K562 (cell line): ENCODE measurements around the gene TMC8. TPM values are rescaled to one million over a fixed set of nuclear protein-coding genes. Genes with fewer than 3 reads are reported as not detected.
"Not testable (repeated sequence)": the region's sequence is repeated elsewhere in the genome, so short reads cannot be mapped to it uniquely, and the experiment has no call there.

ENCODE experiments used
- ATAC-seq: fragments of 200-7000 bp; cut with Tn5 transposase; 3 replicates; pipeline ENCODE4 v1.9.1; 2020; ENCODE audit warnings: moderate library complexity
- BruUV-seq: library from RNA; stranded (reverse); fragments of 400-500 nt; replicated peaks from 2 replicates; lab custom pipeline; 2021; lab: Mats Ljungman, UMichigan
- CTCF ChIA-PET: fragments of 300-600 bp; formaldehyde crosslinking; extraction: SDS; loops from one replicate; lab custom pipeline; 2021; ENCODE audit warnings: low intra/inter-chr PET ratio; lab: Yijun Ruan, JAX
- POLR2A ChIA-PET: fragments of 300-600, 350-650 bp; sonication (Branson Sonifier 250); formaldehyde crosslinking; extraction: SDS; loops from one replicate; lab custom pipeline; 2021; ENCODE audit warnings: antibody characterized with exemption, inconsistent platforms; lab: Yijun Ruan, JAX
- DNase-seq, 4 experiments: peaks; one replicate each; pipeline versions ENCODE4 v3.0.0 to v3.0.0-alpha.2; 2011 to 2018; ENCODE audit warnings: low spot score in 3 of 4, mixed read lengths in 3 of 4; ENCODE audit errors: extremely low read depth in 1 of 4
- FAIRE-seq: peaks from 2 replicates; lab custom pipeline; 2011; peaks lifted over from hg19 to GRCh38; lab: Jason Lieb, UNC
- H2AFZ ChIP-seq: 2 replicates; pipeline ENCODE4 v1.6.0; 2011; ENCODE audit warnings: low read depth, low read length, control low read depth, inconsistent platforms
- H3K27ac ChIP-seq: fragments of 200-600 bp; 3 replicates; pipeline ENCODE4 v1.8.0; 2011; ENCODE audit warnings: low read depth, mild to moderate bottlenecking, control low read depth, inconsistent platforms, low read length, moderate library complexity, mixed read lengths; ENCODE audit errors: extremely low read depth
- H3K27me3 ChIP-seq, 2 experiments: fragments of 300-600 bp in 1 of 2; 2 replicates in 1 of 2; 3 replicates in 1 of 2; pipeline versions ENCODE4 v1.6.0 to v1.8.0; 2011; ENCODE audit warnings: inconsistent platforms in 2 of 2, low read length in 2 of 2, mild to moderate bottlenecking in 1 of 2, mixed read lengths in 1 of 2, moderate library complexity in 1 of 2; ENCODE audit not compliant: control insufficient read depth in 2 of 2, insufficient read depth in 2 of 2
- H3K36me3 ChIP-seq: fragments of 300-600 bp; 3 replicates; pipeline ENCODE4 v1.8.0; 2011; ENCODE audit warnings: mild to moderate bottlenecking, low read length, inconsistent platforms; ENCODE audit not compliant: control insufficient read depth, insufficient read depth
- H3K4me1 ChIP-seq, 2 experiments: fragments of 200-600 bp in 1 of 2; replicated peaks in 1 of 2; 2 replicates in 1 of 2; 3 replicates in 1 of 2; pipeline versions ENCODE4 v1.5.1 to v1.8.0; 2011; ENCODE audit warnings: inconsistent platforms in 2 of 2, low read length in 2 of 2, mild to moderate bottlenecking in 1 of 2, mixed read lengths in 1 of 2, moderate library complexity in 1 of 2; ENCODE audit not compliant: control insufficient read depth in 2 of 2, insufficient read depth in 2 of 2
- H3K4me2 ChIP-seq: 2 replicates; pipeline ENCODE4 v1.6.1; 2011; ENCODE audit warnings: low read length, control low read depth, inconsistent platforms, mixed read lengths; ENCODE audit not compliant: insufficient read depth
- H3K4me3 ChIP-seq: fragments of 200-600 bp; sonication (generic), shearing (Covaris generic); 2 replicates; pipeline ENCODE4 v1.5.1; 2016; ENCODE audit warnings: control low read depth, inconsistent platforms
- H3K79me2 ChIP-seq: fragments of 200-600 bp; 3 replicates; pipeline ENCODE4 v1.8.0; 2011; ENCODE audit warnings: low read length, inconsistent platforms; ENCODE audit not compliant: control insufficient read depth, insufficient read depth
- H3K9ac ChIP-seq, 2 experiments: 2 replicates each; pipeline versions ENCODE4 v1.6.0 to v1.6.1; 2011; ENCODE audit warnings: low read depth in 2 of 2, low read length in 2 of 2, control low read depth in 1 of 2, inconsistent platforms in 1 of 2, mild to moderate bottlenecking in 1 of 2, mixed read lengths in 1 of 2; ENCODE audit not compliant: insufficient read depth in 1 of 2
- H3K9me1 ChIP-seq: one replicate; pipeline ENCODE4 v1.6.0; 2011; ENCODE audit warnings: inconsistent platforms, mild to moderate bottlenecking, low read length, moderate library complexity; ENCODE audit not compliant: control insufficient read depth, insufficient read depth
- H3K9me3 ChIP-seq: replicated peaks from 2 replicates; pipeline ENCODE4 v1.5.1; 2011; ENCODE audit warnings: low read depth, low read length, inconsistent platforms; ENCODE audit not compliant: control insufficient read depth, insufficient read depth
- H4K20me1 ChIP-seq: replicated peaks from 2 replicates; pipeline ENCODE4 v1.6.1; 2011; ENCODE audit warnings: low read length, inconsistent platforms, mixed read lengths; ENCODE audit not compliant: control insufficient read depth, insufficient read depth
- ATF1 ChIP-seq, 2 experiments: fragments of 450-650 bp in 1 of 2; IDR thresholded peaks; 2 replicates each; pipeline ENCODE4 v1.6.1; 2016; ENCODE audit warnings: missing compliant biosample characterization in 1 of 2, missing genetic modification characterization in 1 of 2
- CC2D1A ChIP-seq: fragments of 450-650 bp; IDR thresholded peaks from 2 replicates; pipeline ENCODE4 v1.6.1; 2017; ENCODE audit warnings: mild to moderate bottlenecking
- KDM5B ChIP-seq: fragments of 200-600 bp; sonication (generic); IDR thresholded peaks from 2 replicates; pipeline ENCODE4 v1.6.1; 2012; ENCODE audit warnings: low read depth, mild to moderate bottlenecking, moderate library complexity, low read length, control low read depth, inconsistent platforms; ENCODE audit not compliant: insufficient replicate concordance
- NR2F6 ChIP-seq: fragments of 450-650 bp; formaldehyde crosslinking; IDR thresholded peaks from 2 replicates; pipeline ENCODE4 v1.4.0; 2020; ENCODE audit warnings: mild to moderate bottlenecking
- SMARCA4 ChIP-seq: fragments of 450-650 bp; IDR thresholded peaks from 2 replicates; pipeline ENCODE4 v1.6.1; 2016
- SMARCA5 ChIP-seq: fragments of 450-650 bp; IDR thresholded peaks from 2 replicates; pipeline ENCODE4 v1.6.1; 2016
- WGBS: fragments of 100-300 bp; shearing (Covaris generic); methylation state at CpG from one replicate; pipeline ENCODE4 v1.1.6; 2016; ENCODE audit warnings: low coverage, mixed read lengths; ENCODE audit not compliant: insufficient coverage; ENCODE audit errors: missing lambda C conversion rate; 5-methylcytosine and 5-hydroxymethylcytosine counted together
- in situ Hi-C: fragments of 300-500 bp; cut with MboI; formaldehyde crosslinking; loops from 4 replicates; pipeline ENCODE4 v1.15.0; 2018; ENCODE audit warnings: inconsistent platforms, mixed read lengths
- intact Hi-C: fragments of 100-400 bp; cut with micrococcal nuclease; formaldehyde crosslinking; loops from 2 replicates; pipeline ENCODE4 v1.14.2; 2022
- polyA plus RNA-seq, 8 experiments: library from polyadenylated mRNA; depleted of rRNA in 4 of 8; stranded (reverse) in 5 of 8; unstranded in 3 of 8; fragments of >200 nt; fragmentation: Nextera tagmentation in 2 of 8; fragmentation: Illumina TruSeq in 1 of 8; extraction: Ambion mirVana in 2 of 8; extraction: Trizol in 1 of 8; gene quantifications; 2 replicates each; pipeline versions ENCODE4 v1.2.1 to v1.2.3, GENCODE V29; 2011 to 2014; ENCODE audit warnings: inconsistent platforms in 1 of 8, missing spikeins in 1 of 8
- total RNA-seq, 7 experiments: library from RNA; depleted of rRNA in 6 of 7; stranded (reverse); fragments of >200 nt in 6 of 7; fragmentation: Illumina TruSeq in 2 of 7; extraction: Trizol in 2 of 7; gene quantifications; 2 replicates each; pipeline versions ENCODE4 v1.2.1 to v1.2.3, GENCODE V29; 2011 to 2021; ENCODE audit warnings: low replicate concordance in 1 of 7
- TF ChIP-seq, protein P1 (sequence below): fragments of 450-650 bp; IDR thresholded peaks from 2 replicates; pipeline ENCODE4 v1.6.1; 2016; ENCODE audit warnings: borderline replicate concordance
- TF ChIP-seq, protein P2 (sequence below): fragments of 450-650 bp; IDR thresholded peaks from 2 replicates; pipeline ENCODE4 v1.6.1; 2016; ENCODE audit warnings: mild to moderate bottlenecking, moderate library complexity

The TMC8 gene
- total and polyA plus RNA-seq, 9 of the 15 experiments (the other 6 are each of a cell fraction or from before 2014, with no cell fraction given) = 0.13 to 10.9 (median 2.8) TPM

- Histone ChIP-seq H2AFZ (peak overlapping the region; percentile 76), H3K79me2 (peaks cover 12% of the 10 kb centered on the region; the same call in 2 of the 3 replicates), H3K4me1 (peaks cover 72 to 99% of the 10 kb centered on the region in 2 experiments), H3K9ac (peak overlapping the region; percentile 55 to 87; a peak in 2 of 4 replicates), H3K27ac (peak overlapping the region; percentile 79), H3K4me2 (peak overlapping the region; percentile 80)
- ATAC-seq; H3K4me3 ChIP-seq; BruUV-seq; H3K9me3 ChIP-seq; H4K20me1 ChIP-seq; H3K27me3 ChIP-seq; H3K9me1 ChIP-seq; FAIRE-seq; DNase-seq; H3K36me3 ChIP-seq; in situ Hi-C loops; CTCF ChIA-PET; TF ChIP-seq ATF1 (CRISPR knock-in tag; IDR thresholded peaks at IDR 0.05): not testable (repeated sequence)
- WGBS = 20% methylated on average over 11 of the region's 12 CpGs
- intact Hi-C loops = loop anchor here (1.0 to 5.0 kb wide), 3 partner anchors 12 to 47 kb away; partner anchors contain the start of genes AFMID, TK1 and TMC6
- POLR2A ChIA-PET = interaction anchor here (0.6 to 3.3 kb wide), 7 partner anchors 10 to 106 kb away, joined by 3 to 23 read pairs (median 5); partner anchors contain the start of genes AFMID, TK1, TMC6 and TMC8
- TF ChIP-seq SMARCA5 (peak; percentile 81), SMARCA4 (0 out of 2 replicates have a peak, but pooled peaks have one; percentile 36), ATF1 (tag; IDR thresholded peaks at IDR 0.05) (0 out of 2 replicates have a peak, but pooled peaks have one; percentile 11), NR2F6 (0 out of 2 replicates have a peak, but pooled peaks have one; percentile 18), CC2D1A (0 out of 2 replicates have a peak, but pooled peaks have one; percentile 13), KDM5B (peak; percentile 24)
- TF ChIP-seq, protein P1, sequence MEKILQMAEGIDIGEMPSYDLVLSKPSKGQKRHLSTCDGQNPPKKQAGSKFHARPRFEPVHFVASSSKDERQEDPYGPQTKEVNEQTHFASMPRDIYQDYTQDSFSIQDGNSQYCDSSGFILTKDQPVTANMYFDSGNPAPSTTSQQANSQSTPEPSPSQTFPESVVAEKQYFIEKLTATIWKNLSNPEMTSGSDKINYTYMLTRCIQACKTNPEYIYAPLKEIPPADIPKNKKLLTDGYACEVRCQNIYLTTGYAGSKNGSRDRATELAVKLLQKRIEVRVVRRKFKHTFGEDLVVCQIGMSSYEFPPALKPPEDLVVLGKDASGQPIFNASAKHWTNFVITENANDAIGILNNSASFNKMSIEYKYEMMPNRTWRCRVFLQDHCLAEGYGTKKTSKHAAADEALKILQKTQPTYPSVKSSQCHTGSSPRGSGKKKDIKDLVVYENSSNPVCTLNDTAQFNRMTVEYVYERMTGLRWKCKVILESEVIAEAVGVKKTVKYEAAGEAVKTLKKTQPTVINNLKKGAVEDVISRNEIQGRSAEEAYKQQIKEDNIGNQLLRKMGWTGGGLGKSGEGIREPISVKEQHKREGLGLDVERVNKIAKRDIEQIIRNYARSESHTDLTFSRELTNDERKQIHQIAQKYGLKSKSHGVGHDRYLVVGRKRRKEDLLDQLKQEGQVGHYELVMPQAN = peak; percentile 42; the same call in 1 of the 2 replicates
- TF ChIP-seq, protein P2, sequence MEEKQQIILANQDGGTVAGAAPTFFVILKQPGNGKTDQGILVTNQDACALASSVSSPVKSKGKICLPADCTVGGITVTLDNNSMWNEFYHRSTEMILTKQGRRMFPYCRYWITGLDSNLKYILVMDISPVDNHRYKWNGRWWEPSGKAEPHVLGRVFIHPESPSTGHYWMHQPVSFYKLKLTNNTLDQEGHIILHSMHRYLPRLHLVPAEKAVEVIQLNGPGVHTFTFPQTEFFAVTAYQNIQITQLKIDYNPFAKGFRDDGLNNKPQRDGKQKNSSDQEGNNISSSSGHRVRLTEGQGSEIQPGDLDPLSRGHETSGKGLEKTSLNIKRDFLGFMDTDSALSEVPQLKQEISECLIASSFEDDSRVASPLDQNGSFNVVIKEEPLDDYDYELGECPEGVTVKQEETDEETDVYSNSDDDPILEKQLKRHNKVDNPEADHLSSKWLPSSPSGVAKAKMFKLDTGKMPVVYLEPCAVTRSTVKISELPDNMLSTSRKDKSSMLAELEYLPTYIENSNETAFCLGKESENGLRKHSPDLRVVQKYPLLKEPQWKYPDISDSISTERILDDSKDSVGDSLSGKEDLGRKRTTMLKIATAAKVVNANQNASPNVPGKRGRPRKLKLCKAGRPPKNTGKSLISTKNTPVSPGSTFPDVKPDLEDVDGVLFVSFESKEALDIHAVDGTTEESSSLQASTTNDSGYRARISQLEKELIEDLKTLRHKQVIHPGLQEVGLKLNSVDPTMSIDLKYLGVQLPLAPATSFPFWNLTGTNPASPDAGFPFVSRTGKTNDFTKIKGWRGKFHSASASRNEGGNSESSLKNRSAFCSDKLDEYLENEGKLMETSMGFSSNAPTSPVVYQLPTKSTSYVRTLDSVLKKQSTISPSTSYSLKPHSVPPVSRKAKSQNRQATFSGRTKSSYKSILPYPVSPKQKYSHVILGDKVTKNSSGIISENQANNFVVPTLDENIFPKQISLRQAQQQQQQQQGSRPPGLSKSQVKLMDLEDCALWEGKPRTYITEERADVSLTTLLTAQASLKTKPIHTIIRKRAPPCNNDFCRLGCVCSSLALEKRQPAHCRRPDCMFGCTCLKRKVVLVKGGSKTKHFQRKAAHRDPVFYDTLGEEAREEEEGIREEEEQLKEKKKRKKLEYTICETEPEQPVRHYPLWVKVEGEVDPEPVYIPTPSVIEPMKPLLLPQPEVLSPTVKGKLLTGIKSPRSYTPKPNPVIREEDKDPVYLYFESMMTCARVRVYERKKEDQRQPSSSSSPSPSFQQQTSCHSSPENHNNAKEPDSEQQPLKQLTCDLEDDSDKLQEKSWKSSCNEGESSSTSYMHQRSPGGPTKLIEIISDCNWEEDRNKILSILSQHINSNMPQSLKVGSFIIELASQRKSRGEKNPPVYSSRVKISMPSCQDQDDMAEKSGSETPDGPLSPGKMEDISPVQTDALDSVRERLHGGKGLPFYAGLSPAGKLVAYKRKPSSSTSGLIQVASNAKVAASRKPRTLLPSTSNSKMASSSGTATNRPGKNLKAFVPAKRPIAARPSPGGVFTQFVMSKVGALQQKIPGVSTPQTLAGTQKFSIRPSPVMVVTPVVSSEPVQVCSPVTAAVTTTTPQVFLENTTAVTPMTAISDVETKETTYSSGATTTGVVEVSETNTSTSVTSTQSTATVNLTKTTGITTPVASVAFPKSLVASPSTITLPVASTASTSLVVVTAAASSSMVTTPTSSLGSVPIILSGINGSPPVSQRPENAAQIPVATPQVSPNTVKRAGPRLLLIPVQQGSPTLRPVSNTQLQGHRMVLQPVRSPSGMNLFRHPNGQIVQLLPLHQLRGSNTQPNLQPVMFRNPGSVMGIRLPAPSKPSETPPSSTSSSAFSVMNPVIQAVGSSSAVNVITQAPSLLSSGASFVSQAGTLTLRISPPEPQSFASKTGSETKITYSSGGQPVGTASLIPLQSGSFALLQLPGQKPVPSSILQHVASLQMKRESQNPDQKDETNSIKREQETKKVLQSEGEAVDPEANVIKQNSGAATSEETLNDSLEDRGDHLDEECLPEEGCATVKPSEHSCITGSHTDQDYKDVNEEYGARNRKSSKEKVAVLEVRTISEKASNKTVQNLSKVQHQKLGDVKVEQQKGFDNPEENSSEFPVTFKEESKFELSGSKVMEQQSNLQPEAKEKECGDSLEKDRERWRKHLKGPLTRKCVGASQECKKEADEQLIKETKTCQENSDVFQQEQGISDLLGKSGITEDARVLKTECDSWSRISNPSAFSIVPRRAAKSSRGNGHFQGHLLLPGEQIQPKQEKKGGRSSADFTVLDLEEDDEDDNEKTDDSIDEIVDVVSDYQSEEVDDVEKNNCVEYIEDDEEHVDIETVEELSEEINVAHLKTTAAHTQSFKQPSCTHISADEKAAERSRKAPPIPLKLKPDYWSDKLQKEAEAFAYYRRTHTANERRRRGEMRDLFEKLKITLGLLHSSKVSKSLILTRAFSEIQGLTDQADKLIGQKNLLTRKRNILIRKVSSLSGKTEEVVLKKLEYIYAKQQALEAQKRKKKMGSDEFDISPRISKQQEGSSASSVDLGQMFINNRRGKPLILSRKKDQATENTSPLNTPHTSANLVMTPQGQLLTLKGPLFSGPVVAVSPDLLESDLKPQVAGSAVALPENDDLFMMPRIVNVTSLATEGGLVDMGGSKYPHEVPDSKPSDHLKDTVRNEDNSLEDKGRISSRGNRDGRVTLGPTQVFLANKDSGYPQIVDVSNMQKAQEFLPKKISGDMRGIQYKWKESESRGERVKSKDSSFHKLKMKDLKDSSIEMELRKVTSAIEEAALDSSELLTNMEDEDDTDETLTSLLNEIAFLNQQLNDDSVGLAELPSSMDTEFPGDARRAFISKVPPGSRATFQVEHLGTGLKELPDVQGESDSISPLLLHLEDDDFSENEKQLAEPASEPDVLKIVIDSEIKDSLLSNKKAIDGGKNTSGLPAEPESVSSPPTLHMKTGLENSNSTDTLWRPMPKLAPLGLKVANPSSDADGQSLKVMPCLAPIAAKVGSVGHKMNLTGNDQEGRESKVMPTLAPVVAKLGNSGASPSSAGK = 0 out of 2 replicates have a peak, but pooled peaks have one; percentile 75
These were observed 9.2 kb downstream of the TMC8 start for GRCh38 chr17:78139861-78140168.
